HEK293 (cell line): Measurements from ENCODE around the gene WNT11.

Experiments used
- CTCF ChIA-PET: fragments of 350-600 bp; formaldehyde crosslinking; extraction: SDS; loops from one replicate; lab custom pipeline; 2021; ENCODE audit warnings: antibody characterized with exemption; lab: Yijun Ruan, JAX
- POLR2A ChIA-PET: fragments of 300-600 bp; formaldehyde crosslinking; extraction: SDS; loops from one replicate; lab custom pipeline; 2020; ENCODE audit warnings: antibody characterized with exemption, inconsistent platforms; lab: Yijun Ruan, JAX
- H3K27ac ChIP-seq: fragments of 200-500 bp; sonication (Bioruptor generic); 2 replicates; pipeline ENCODE4 v1.5.1; 2014; ENCODE audit warnings: low read depth, low read length, control low read depth, inconsistent platforms; ENCODE audit errors: extremely low read depth
- H3K36me3 ChIP-seq, 2 experiments: fragments of 200-500 bp in 1 of 2; sonication (Bioruptor generic) in 1 of 2; 1 replicate in 1 of 2; 2 replicates in 1 of 2; pipeline ENCODE4 v1.5.1; 2014 to 2017; ENCODE audit warnings: inconsistent platforms in 2 of 2, low read length in 2 of 2; ENCODE audit not compliant: control insufficient read depth in 2 of 2, insufficient read depth in 1 of 2
- H3K4me1 ChIP-seq: fragments of 200-500 bp; sonication (Bioruptor generic); 2 replicates; pipeline ENCODE4 v1.5.1; 2014; ENCODE audit warnings: mild to moderate bottlenecking, low read length, inconsistent platforms; ENCODE audit not compliant: control insufficient read depth, insufficient read depth
- H3K4me3 ChIP-seq: 2 replicates; pipeline ENCODE4 v1.5.1; 2011; ENCODE audit warnings: low read depth, mild to moderate bottlenecking, control low read depth, low read length, moderate library complexity
- H3K9me3 ChIP-seq: fragments of 200-500 bp; sonication (Bioruptor generic); 2 replicates; pipeline ENCODE4 v1.5.1; 2014; ENCODE audit warnings: low read depth, low read length, inconsistent platforms; ENCODE audit not compliant: control insufficient read depth, insufficient read depth
- GLI2 ChIP-seq: fragments of 450-650 bp; formaldehyde crosslinking; IDR thresholded peaks from 2 replicates; pipeline ENCODE4; 2017; ENCODE audit warnings: missing biosample characterization, missing genetic modification characterization, low read depth, borderline replicate concordance
- GLIS1 ChIP-seq: fragments of 450-650 bp; formaldehyde crosslinking; IDR thresholded peaks from 2 replicates; pipeline ENCODE4 v1.5.1; 2016; ENCODE audit warnings: missing biosample characterization, missing genetic modification characterization
- HOXD13 ChIP-seq: sonication (generic); formaldehyde crosslinking; IDR thresholded peaks from 2 replicates; pipeline ENCODE4 v1.8.0; 2022; ENCODE audit warnings: missing genetic modification reagents, borderline replicate concordance
- PATZ1 ChIP-seq: fragments of 450-650 bp; formaldehyde crosslinking; IDR thresholded peaks from 2 replicates; pipeline ENCODE4 v1.5.1; 2016; ENCODE audit warnings: missing biosample characterization, missing genetic modification characterization
- PRDM4 ChIP-seq: fragments of 450-650 bp; formaldehyde crosslinking; IDR thresholded peaks from 2 replicates; pipeline ENCODE4 v1.5.1; 2017; ENCODE audit warnings: missing biosample characterization, missing genetic modification characterization
- SP3 ChIP-seq: fragments of 450-650 bp; formaldehyde crosslinking; IDR thresholded peaks from 2 replicates; pipeline ENCODE4 v1.5.1; 2016; ENCODE audit warnings: missing biosample characterization, missing genetic modification characterization
- ZBTB17 ChIP-seq: fragments of 450-650 bp; formaldehyde crosslinking; IDR thresholded peaks from 2 replicates; pipeline ENCODE4 v1.5.1; 2016; ENCODE audit warnings: missing biosample characterization, missing genetic modification characterization
- ZIC2 ChIP-seq: fragments of 450-650 bp; formaldehyde crosslinking; IDR thresholded peaks from 2 replicates; pipeline ENCODE4 v1.5.1; 2016; ENCODE audit warnings: missing biosample characterization, missing genetic modification characterization
- ZNF133 ChIP-seq: fragments of 450-650 bp; formaldehyde crosslinking; IDR thresholded peaks from 2 replicates; pipeline ENCODE4 v1.5.1; 2016; ENCODE audit warnings: missing biosample characterization, missing genetic modification characterization
- ZNF184 ChIP-seq: fragments of 450-650 bp; IDR thresholded peaks from 2 replicates; pipeline ENCODE4 v1.5.1; 2018; ENCODE audit warnings: missing biosample characterization, mild to moderate bottlenecking, missing genetic modification characterization
- ZNF350 ChIP-seq: fragments of 450-650 bp; formaldehyde crosslinking; IDR thresholded peaks from 2 replicates; pipeline ENCODE4 v1.5.0; 2017; ENCODE audit warnings: missing biosample characterization, mild to moderate bottlenecking, missing genetic modification characterization
- ZNF548 ChIP-seq: fragments of 450-650 bp; formaldehyde crosslinking; IDR thresholded peaks from 2 replicates; pipeline ENCODE4 v1.5.1; 2016; ENCODE audit warnings: missing biosample characterization, missing genetic modification characterization
- ZNF549 ChIP-seq: fragments of 450-650 bp; IDR thresholded peaks from 2 replicates; pipeline ENCODE4 v1.5.1; 2018; ENCODE audit warnings: missing biosample characterization, missing genetic modification characterization, mild to moderate bottlenecking, inconsistent platforms, moderate library complexity
- ZNF561 ChIP-seq: fragments of 450-650 bp; IDR thresholded peaks from 2 replicates; pipeline ENCODE4 v1.5.1; 2018; ENCODE audit warnings: missing biosample characterization, missing genetic modification characterization, borderline replicate concordance
- ZNF621 ChIP-seq: fragments of 450-650 bp; formaldehyde crosslinking; IDR thresholded peaks from 2 replicates; pipeline ENCODE4 v1.5.1; 2017; ENCODE audit warnings: missing biosample characterization, missing genetic modification characterization
- ZNF623 ChIP-seq: fragments of 450-650 bp; formaldehyde crosslinking; IDR thresholded peaks from 2 replicates; pipeline ENCODE4 v1.5.1; 2016; ENCODE audit warnings: missing biosample characterization, missing genetic modification characterization
- ZNF639 ChIP-seq: fragments of 450-650 bp; formaldehyde crosslinking; IDR thresholded peaks from 2 replicates; pipeline ENCODE4 v1.5.1; 2016; ENCODE audit warnings: missing biosample characterization, missing genetic modification characterization
- ZNF707 ChIP-seq: fragments of 450-650 bp; formaldehyde crosslinking; IDR thresholded peaks from 2 replicates; pipeline ENCODE4 v1.5.1; 2016; ENCODE audit warnings: missing biosample characterization, missing genetic modification characterization
- ZNF768 ChIP-seq: fragments of 450-650 bp; formaldehyde crosslinking; IDR thresholded peaks from 2 replicates; pipeline ENCODE4 v1.5.1; 2018; ENCODE audit warnings: missing biosample characterization, mild to moderate bottlenecking, missing genetic modification characterization
- ZNF777 ChIP-seq: fragments of 450-650 bp; formaldehyde crosslinking; IDR thresholded peaks from 2 replicates; pipeline ENCODE4 v1.5.1; 2017; ENCODE audit warnings: missing biosample characterization, missing genetic modification characterization, borderline replicate concordance

The WNT11 gene

GRCh38 chr11:76232026-76232665, 25.8 kb upstream of the WNT11 start (continued):
- TF ChIP-seq PRDM4: peak; percentile 36; the same call in 1 of the 2 replicates
- peak; percentile 46 for TF ChIP-seq ZIC2 (tag by site-specific recombination)
- no peak for TF ChIP-seq SP3 (tag by site-specific recombination)
- no peak for TF ChIP-seq ZNF707 (tag by site-specific recombination)
- no peak for TF ChIP-seq ZNF184 (tag by site-specific recombination)
- no peak for TF ChIP-seq PATZ1 (tag by site-specific recombination)
- TF ChIP-seq ZNF623: no peak

GRCh38 chr11:76231121-76231738, 24.9 kb upstream of the WNT11 start:
- Histone ChIP-seq H3K9me3 (no peaks in the 10 kb centered on the region), H3K4me3 (no peak overlapping the region), H3K4me1 (no peaks in the 10 kb centered on the region), H3K27ac (no peak overlapping the region), H3K36me3 (no peaks in the 10 kb centered on the region)
- TF ChIP-seq ZNF768 (tag by site-specific recombination): peak; percentile 71; the same call in 1 of the 2 replicates
- TF ChIP-seq ZNF777 (tag by site-specific recombination): no peak
- no peak for TF ChIP-seq ZNF133 (tag by site-specific recombination)
- no peak for TF ChIP-seq ZNF350 (tag by site-specific recombination)
- ChIA-PET CTCF (interaction anchor here (0.6 kb wide), 2 partner anchors 23 to 79 kb away, joined by 3 read pairs; no protein-coding TSS in a partner anchor), POLR2A (interaction anchor here (1.0 kb wide), 1 partner anchor 21 kb away, joined by 3 read pairs; no protein-coding TSS in a partner anchor)

- TF ChIP-seq GLIS1 (tag by site-specific recombination) (peak; percentile 58; the same call in 1 of the 2 replicates), HOXD13 (CRISPR knock-in tag) (no peak)
- H3K4me3 ChIP-seq: no peak overlapping the region
- no peak overlapping the region for H3K27ac ChIP-seq
- no peaks in the 10 kb centered on the region for H3K36me3 ChIP-seq
- ChIA-PET CTCF (interaction anchor here (1.6 kb wide), 1 partner anchor 23 kb away, joined by 4 read pairs; no protein-coding TSS in a partner anchor), POLR2A (interaction anchor here (1.0 kb wide), 1 partner anchor 21 kb away, joined by 3 read pairs; no protein-coding TSS in a partner anchor)
- no peaks in the 10 kb centered on the region for H3K9me3 ChIP-seq
- H3K4me1 ChIP-seq: no peaks in the 10 kb centered on the region
These were observed 24.1 kb upstream of the WNT11 start for GRCh38 chr11:76230392-76230791.

- TF ChIP-seq ZBTB17 (tag by site-specific recombination) (no peak), ZNF561 (tag by site-specific recombination) (no peak), ZNF548 (tag by site-specific recombination) (no peak), GLIS1 (tag by site-specific recombination) (no peak), ZNF621 (tag by site-specific recombination) (no peak), ZNF639 (tag by site-specific recombination) (no peak), ZNF549 (tag by site-specific recombination) (no peak), GLI2 (tag by site-specific recombination) (no peak)
- TF ChIP-seq, all 188 proteins: peak for 0
- H3K4me3 ChIP-seq: no peak overlapping the region
- no peak overlapping the region for H3K27ac ChIP-seq
- no peaks in the 10 kb centered on the region for H3K36me3 ChIP-seq
- POLR2A ChIA-PET: no interaction called here
- CTCF ChIA-PET: interaction anchor here (1.6 kb wide), 1 partner anchor 22 kb away, joined by 4 read pairs; no protein-coding TSS in a partner anchor
- H3K9me3 ChIP-seq: no peaks in the 10 kb centered on the region
- no peaks in the 10 kb centered on the region for H3K4me1 ChIP-seq
These were observed 23.5 kb upstream of the WNT11 start for GRCh38 chr11:76229690-76230240.
